ENCODE data around the gene EXOC6. TPM values are rescaled to one million over a fixed set of nuclear protein-coding genes. Genes with fewer than 3 reads are reported as not detected.

Gene EXOC6
- total RNA-seq, 1 experiment from 2014 or later, result 5.9 TPM

GRCh38 chr10:92847202-92847864, 987 bp upstream of the EXOC6 start:
- Histone ChIP-seq H3K36me3 (no peaks in the 10 kb centered on the region), H3K9me3 (replicated peaks) (0 out of 2 replicates have a peak, but pooled peaks cover 4% of the 10 kb centered on the region), H3K27ac (no peak overlapping the region), H3K4me3 (no peak overlapping the region), H3K27me3 (no peaks in the 10 kb centered on the region), H3K4me1 (peaks cover 10% of the 10 kb centered on the region)
- DNase-seq, result peak; percentile 22 to 60

GRCh38 chr10:92848037-92848440, 281 bp upstream of the EXOC6 start:
- Histone ChIP-seq H3K36me3 (no peaks in the 10 kb centered on the region), H3K4me3 (peak overlapping the region; percentile 87), H3K4me1 (peaks cover 10% of the 10 kb centered on the region), H3K27me3 (no peaks in the 10 kb centered on the region), H3K27ac (no peak overlapping the region), H3K9me3 (replicated peaks) (0 out of 2 replicates have a peak, but pooled peaks cover 4% of the 10 kb centered on the region)
- DNase-seq, result peak in 1 of 2 experiments; percentile 16

GRCh38 chr10:92849234-92849525, 860 bp downstream of the EXOC6 start:
- DNase-seq, result no peak
- 0 out of 2 replicates have a peak, but pooled peaks cover 4% of the 10 kb centered on the region for H3K9me3 ChIP-seq (replicated peaks)
- H3K27me3 ChIP-seq, result no peaks in the 10 kb centered on the region
- H3K4me3 ChIP-seq, result peak overlapping the region; percentile 87
- H3K36me3 ChIP-seq, result no peaks in the 10 kb centered on the region
- H3K4me1 ChIP-seq, result peaks cover 10% of the 10 kb centered on the region
- H3K27ac ChIP-seq, result no peak overlapping the region

GRCh38 chr10:92849576-92850090, 1.3 kb downstream of the EXOC6 start:
- H3K4me3 ChIP-seq, result peak overlapping the region; percentile 87
- H3K27ac ChIP-seq, result no peak overlapping the region

GRCh38 chr10:92850185-92850584, 1.9 kb downstream of the EXOC6 start:
- Histone ChIP-seq H3K36me3 (no peaks in the 10 kb centered on the region), H3K27ac (no peak overlapping the region), H3K4me3 (no peak overlapping the region), H3K4me1 (peaks cover 10% of the 10 kb centered on the region), H3K9me3 (replicated peaks) (0 out of 2 replicates have a peak, but pooled peaks cover 4% of the 10 kb centered on the region), H3K27me3 (no peaks in the 10 kb centered on the region)
- DNase-seq, result no peak

More at GRCh38 chr10:92849576-92850090, 1.3 kb downstream of the EXOC6 start:
- Histone ChIP-seq H3K27me3 (no peaks in the 10 kb centered on the region), H3K9me3 (replicated peaks) (0 out of 2 replicates have a peak, but pooled peaks cover 4% of the 10 kb centered on the region), H3K4me1 (peaks cover 10% of the 10 kb centered on the region), H3K36me3 (no peaks in the 10 kb centered on the region)
- DNase-seq, result no peak

GRCh38 chr10:92851003-92851402, 2.7 kb downstream of the EXOC6 start:
- H3K27ac ChIP-seq, result no peak overlapping the region

GRCh38 chr10:92855560-92855959, 7.2 kb downstream of the EXOC6 start:
- DNase-seq, result no peak
- no peaks in the 10 kb centered on the region for H3K36me3 ChIP-seq
- no peaks in the 10 kb centered on the region for H3K4me1 ChIP-seq
- H3K9me3 ChIP-seq (replicated peaks), result peaks cover 6% of the 10 kb centered on the region; the same call in 1 of the 2 replicates
- no peaks in the 10 kb centered on the region for H3K27me3 ChIP-seq
- H3K4me3 ChIP-seq, result no peak overlapping the region
- H3K27ac ChIP-seq, result no peak overlapping the region

More at GRCh38 chr10:92851003-92851402, 2.7 kb downstream of the EXOC6 start:
- Histone ChIP-seq H3K9me3 (replicated peaks) (0 out of 2 replicates have a peak, but pooled peaks cover 4% of the 10 kb centered on the region), H3K36me3 (no peaks in the 10 kb centered on the region), H3K27me3 (no peaks in the 10 kb centered on the region), H3K4me1 (peaks cover 10% of the 10 kb centered on the region), H3K4me3 (no peak overlapping the region)
- no peak for DNase-seq

- no peak for DNase-seq
- H3K9me3 ChIP-seq (replicated peaks), result peaks cover 6% of the 10 kb centered on the region; the same call in 1 of the 2 replicates
- no peaks in the 10 kb centered on the region for H3K4me1 ChIP-seq
- no peak overlapping the region for H3K4me3 ChIP-seq
- H3K27me3 ChIP-seq, result no peaks in the 10 kb centered on the region
- no peak overlapping the region for H3K27ac ChIP-seq
- H3K36me3 ChIP-seq, result no peaks in the 10 kb centered on the region
Measured at GRCh38 chr10:92857904-92858514, 9.7 kb downstream of the EXOC6 start.

GRCh38 chr10:92867235-92867634, 18.9 kb downstream of the EXOC6 start:
- no peak for DNase-seq

GRCh38 chr10:92868036-92868435, 19.7 kb downstream of the EXOC6 start:
- no peak for DNase-seq
- no peaks in the 10 kb centered on the region for H3K36me3 ChIP-seq
- H3K9me3 ChIP-seq (replicated peaks), result no peaks in the 10 kb centered on the region
- H3K27me3 ChIP-seq, result no peaks in the 10 kb centered on the region
- H3K4me1 ChIP-seq, result no peaks in the 10 kb centered on the region
- no peak overlapping the region for H3K27ac ChIP-seq
- H3K4me3 ChIP-seq, result no peak overlapping the region

More at GRCh38 chr10:92867235-92867634, 18.9 kb downstream of the EXOC6 start:
- Histone ChIP-seq H3K27ac (no peak overlapping the region), H3K27me3 (no peaks in the 10 kb centered on the region), H3K4me1 (no peaks in the 10 kb centered on the region), H3K36me3 (no peaks in the 10 kb centered on the region), H3K9me3 (replicated peaks) (no peaks in the 10 kb centered on the region), H3K4me3 (no peak overlapping the region)

GRCh38 chr10:92868557-92868956, 20.2 kb downstream of the EXOC6 start:
- H3K9me3 ChIP-seq (replicated peaks), result no peaks in the 10 kb centered on the region
- no peak overlapping the region for H3K4me3 ChIP-seq
- no peak overlapping the region for H3K27ac ChIP-seq
- no peak for DNase-seq
- no peaks in the 10 kb centered on the region for H3K4me1 ChIP-seq
- H3K36me3 ChIP-seq, result no peaks in the 10 kb centered on the region
- no peaks in the 10 kb centered on the region for H3K27me3 ChIP-seq

GRCh38 chr10:92873029-92873428, 24.7 kb downstream of the EXOC6 start:
- DNase-seq, result no peak
- Histone ChIP-seq H3K27me3 (no peaks in the 10 kb centered on the region), H3K27ac (no peak overlapping the region), H3K4me3 (no peak overlapping the region), H3K36me3 (no peaks in the 10 kb centered on the region), H3K9me3 (replicated peaks) (no peaks in the 10 kb centered on the region), H3K4me1 (no peaks in the 10 kb centered on the region)

GRCh38 chr10:92876509-92877036, 28.3 kb downstream of the EXOC6 start:
- Histone ChIP-seq H3K4me1 (no peaks in the 10 kb centered on the region), H3K27ac (no peak overlapping the region), H3K9me3 (replicated peaks) (no peaks in the 10 kb centered on the region), H3K36me3 (no peaks in the 10 kb centered on the region), H3K27me3 (no peaks in the 10 kb centered on the region), H3K4me3 (no peak overlapping the region)
- no peak for DNase-seq

- H3K9me3 ChIP-seq (replicated peaks), result no peaks in the 10 kb centered on the region
- no peak overlapping the region for H3K4me3 ChIP-seq
- no peak overlapping the region for H3K27ac ChIP-seq
- H3K27me3 ChIP-seq, result no peaks in the 10 kb centered on the region
- DNase-seq, result peak; percentile 15 to 63
- H3K36me3 ChIP-seq, result no peaks in the 10 kb centered on the region
- H3K4me1 ChIP-seq, result no peaks in the 10 kb centered on the region
Measured at GRCh38 chr10:92880233-92880861, 32.0 kb downstream of the EXOC6 start.

GRCh38 chr10:92880917-92881316, 32.6 kb downstream of the EXOC6 start:
- Histone ChIP-seq H3K36me3 (no peaks in the 10 kb centered on the region), H3K4me3 (no peak overlapping the region), H3K4me1 (no peaks in the 10 kb centered on the region), H3K27ac (no peak overlapping the region), H3K27me3 (no peaks in the 10 kb centered on the region), H3K9me3 (replicated peaks) (no peaks in the 10 kb centered on the region)
- DNase-seq, result no peak

Data from SJCRH30 (cell line).